H1 (cell line): Measurements from ENCODE around the gene HS6ST3. TPM values are rescaled to one million over a fixed set of nuclear protein-coding genes. Genes with fewer than 3 reads are reported as not detected.

ENCODE experiments used
- CTCF ChIA-PET: fragments of 300-600 bp; sonication (Branson Sonifier 250); formaldehyde crosslinking; loops from one replicate; lab custom pipeline; 2021; ENCODE audit not compliant: partially characterized antibody; lab: Charles Lee
- POLR2A ChIA-PET: fragments of 300-600 bp; sonication (Branson Sonifier 250); formaldehyde crosslinking; loops from one replicate; lab custom pipeline; 2021; ENCODE audit warnings: inconsistent platforms; ENCODE audit not compliant: partially characterized antibody; lab: Charles Lee
- DNase-seq, 2 experiments: peaks; one replicate each; pipeline versions ENCODE4 v3.0.0 to v3.0.0-alpha.2; 2010 to 2022; ENCODE audit warnings: low spot score in 2 of 2, low read depth in 1 of 2, mixed read lengths in 1 of 2
- FAIRE-seq: peaks from 2 replicates; lab custom pipeline; 2011; peaks lifted over from hg19 to GRCh38; lab: Jason Lieb, UNC
- H2AFZ ChIP-seq: 2 replicates; pipeline ENCODE4 v1.8.1; 2012; ENCODE audit warnings: low read length, inconsistent platforms
- H2AK5ac ChIP-seq: 2 replicates; pipeline ENCODE4 v1.6.1; 2013; ENCODE audit warnings: low read depth, low read length
- H2BK120ac ChIP-seq: replicated peaks from 2 replicates; pipeline ENCODE3; 2013; ENCODE audit warnings: low read depth, low read length, inconsistent platforms
- H2BK12ac ChIP-seq: 2 replicates; pipeline ENCODE4 v1.6.1; 2013; ENCODE audit warnings: low read depth, low read length
- H2BK15ac ChIP-seq: 2 replicates; pipeline ENCODE4 v1.6.1; 2013; ENCODE audit warnings: low read length
- H2BK20ac ChIP-seq: 2 replicates; pipeline ENCODE4 v1.6.1; 2013; ENCODE audit warnings: low read length
- H2BK5ac ChIP-seq: 2 replicates; pipeline ENCODE4 v1.6.1; 2013; ENCODE audit warnings: low read depth, low read length
- H3K14ac ChIP-seq: 2 replicates; pipeline ENCODE4 v1.6.1; 2013; ENCODE audit warnings: inconsistent platforms; ENCODE audit not compliant: insufficient read length
- H3K18ac ChIP-seq: 2 replicates; pipeline ENCODE4 v1.6.1; 2013; ENCODE audit warnings: low read length; ENCODE audit errors: extremely low read depth
- H3K23ac ChIP-seq: 2 replicates; pipeline ENCODE4 v1.6.1; 2013; ENCODE audit warnings: inconsistent platforms; ENCODE audit not compliant: insufficient read length
- H3K23me2 ChIP-seq: 2 replicates; pipeline ENCODE4 v1.6.1; 2013; ENCODE audit warnings: low read depth, low read length
- H3K27ac ChIP-seq: 2 replicates; pipeline ENCODE4 v1.6.1; 2011; ENCODE audit warnings: low read depth, low read length, inconsistent platforms
- H3K27me3 ChIP-seq, 4 experiments: replicated peaks in 1 of 4; 1 replicate in 1 of 4; 2 replicates in 3 of 4; pipeline versions ENCODE4 v1.6.1 to v1.8.1; 2011 to 2013; ENCODE audit warnings: low read length in 3 of 4, mild to moderate bottlenecking in 3 of 4, inconsistent platforms in 2 of 4, mixed read lengths in 2 of 4, moderate library complexity in 1 of 4; ENCODE audit not compliant: control insufficient read depth in 3 of 4, insufficient read depth in 3 of 4; ENCODE audit errors: extremely low read depth in 1 of 4
- H3K36me3 ChIP-seq, 4 experiments: 2 replicates each; pipeline versions ENCODE4 v1.6.1 to v1.8.1; 2011 to 2013; ENCODE audit warnings: mild to moderate bottlenecking in 4 of 4, low read length in 3 of 4, moderate library complexity in 2 of 4, control low read depth in 1 of 4, inconsistent platforms in 1 of 4; ENCODE audit not compliant: insufficient read depth in 4 of 4, control insufficient read depth in 2 of 4
- H3K4ac ChIP-seq: replicated peaks from 2 replicates; pipeline ENCODE3; 2013; ENCODE audit warnings: low read length, low read depth, mixed read lengths, inconsistent platforms; ENCODE audit not compliant: insufficient read length
- H3K4me1 ChIP-seq, 4 experiments: replicated peaks in 1 of 4; 1 replicate in 1 of 4; 2 replicates in 3 of 4; pipeline versions ENCODE4 v1.6.1 to v1.8.1; 2011 to 2013; ENCODE audit warnings: low read length in 3 of 4, inconsistent platforms in 2 of 4, mixed read lengths in 1 of 4; ENCODE audit not compliant: insufficient read depth in 4 of 4, control insufficient read depth in 3 of 4
- H3K4me2 ChIP-seq, 2 experiments: 2 replicates each; pipeline versions ENCODE4 v1.6.1 to v1.8.1; 2011 to 2013; ENCODE audit warnings: low read depth in 2 of 2, low read length in 2 of 2, control low read depth in 1 of 2, inconsistent platforms in 1 of 2, mild to moderate bottlenecking in 1 of 2; ENCODE audit not compliant: insufficient read depth in 1 of 2
- H3K4me3 ChIP-seq, 4 experiments: fragments of 200-600, 300-600 bp in 1 of 4; sonication (generic), shearing (Covaris generic), sonication (Bioruptor Twin) in 1 of 4; 2 replicates each; pipeline versions ENCODE4 v1.5.1 to v1.8.1; 2011 to 2016; ENCODE audit warnings: low read length in 4 of 4, low read depth in 3 of 4, control low read depth in 2 of 4, inconsistent platforms in 2 of 4, mild to moderate bottlenecking in 2 of 4, mixed read lengths in 1 of 4, moderate library complexity in 1 of 4; ENCODE audit not compliant: insufficient read depth in 2 of 4; ENCODE audit errors: extremely low read depth in 1 of 4
- H3K56ac ChIP-seq: replicated peaks from 2 replicates; pipeline ENCODE3; 2013; ENCODE audit warnings: low read depth, mild to moderate bottlenecking, mixed read lengths, low read length, inconsistent platforms; ENCODE audit not compliant: insufficient read length
- H3K79me1 ChIP-seq: 2 replicates; pipeline ENCODE4 v1.6.1; 2013; ENCODE audit warnings: low read depth, low read length, control low read depth
- H3K79me2 ChIP-seq, 2 experiments: 2 replicates each; pipeline versions ENCODE4 v1.6.1 to v1.8.1; 2012 to 2013; ENCODE audit warnings: low read length in 2 of 2, mild to moderate bottlenecking in 2 of 2, inconsistent platforms in 1 of 2; ENCODE audit not compliant: insufficient read depth in 2 of 2, control insufficient read depth in 1 of 2
- H3K9ac ChIP-seq, 4 experiments: replicated peaks in 1 of 4; 1 replicate in 1 of 4; 2 replicates in 3 of 4; pipeline versions ENCODE4 v1.6.1 to v1.8.1; 2011 to 2013; ENCODE audit warnings: low read depth in 3 of 4, low read length in 3 of 4, control low read depth in 2 of 4, mild to moderate bottlenecking in 2 of 4, moderate library complexity in 2 of 4, inconsistent platforms in 1 of 4; ENCODE audit errors: extremely low read depth in 1 of 4
- H3K9me3 ChIP-seq, 2 experiments: 2 replicates each; pipeline versions ENCODE4 v1.6.1 to v1.8.1; 2012 to 2013; ENCODE audit warnings: mild to moderate bottlenecking in 2 of 2, moderate library complexity in 2 of 2, control low read depth in 1 of 2, inconsistent platforms in 1 of 2, low read depth in 1 of 2, low read length in 1 of 2, mixed read lengths in 1 of 2; ENCODE audit not compliant: insufficient read depth in 2 of 2
- H4K20me1 ChIP-seq, 2 experiments: replicated peaks in 1 of 2; 2 replicates each; pipeline versions ENCODE3 to v1.8.1; 2011 to 2013; ENCODE audit warnings: inconsistent platforms in 2 of 2, low read length in 2 of 2, mild to moderate bottlenecking in 1 of 2; ENCODE audit not compliant: insufficient read depth in 2 of 2, control insufficient read depth in 1 of 2
- H4K5ac ChIP-seq: 2 replicates; pipeline ENCODE4 v1.6.1; 2013; ENCODE audit warnings: low read length, low read depth, mixed read lengths, inconsistent platforms; ENCODE audit not compliant: insufficient read length
- H4K8ac ChIP-seq: 2 replicates; pipeline ENCODE4 v1.8.0; 2013; ENCODE audit warnings: mild to moderate bottlenecking, moderate library complexity, low read length, inconsistent platforms; ENCODE audit not compliant: insufficient read depth; ENCODE audit errors: extremely low read depth
- H4K91ac ChIP-seq: replicated peaks from 2 replicates; pipeline ENCODE3; 2013; ENCODE audit warnings: low read length, mixed read lengths, inconsistent platforms; ENCODE audit not compliant: insufficient read length
- KDM1A ChIP-seq: fragments of 200-600, 300-600 bp; sonication (generic); IDR thresholded peaks from 2 replicates; pipeline ENCODE4 v1.7.1; 2016; ENCODE audit warnings: mild to moderate bottlenecking, low read length, borderline replicate concordance
- SIN3A ChIP-seq, 2 experiments: IDR thresholded peaks in 1 of 2; conservative IDR thresholded peaks in 1 of 2; 2 replicates each; pipeline ENCODE4 v1.6.1; 2011 to 2012; ENCODE audit warnings: low read length in 2 of 2, improper control_type of control experiment in 1 of 2, low read depth in 1 of 2, mild to moderate bottlenecking in 1 of 2
- SIX5 ChIP-seq: IDR thresholded peaks from 2 replicates; pipeline ENCODE4 v1.6.1; 2011; ENCODE audit warnings: mild to moderate bottlenecking, low read depth, low read length
- TAF1 ChIP-seq: IDR thresholded peaks from 2 replicates; pipeline ENCODE4 v1.6.1; 2011; ENCODE audit warnings: mild to moderate bottlenecking, low read depth, low read length
- WGBS, 2 experiments: shearing (Covaris generic) in 1 of 2; methylation state at CpG; one replicate each; pipeline versions ENCODE4 v1.1.6 to v1.1.7; 2013 to 2015; ENCODE audit warnings: low lambda C conversion rate in 2 of 2, mixed read lengths in 2 of 2, inconsistent platforms in 1 of 2, low coverage in 1 of 2, missing lambda C conversion rate in 1 of 2; ENCODE audit not compliant: insufficient replicate concordance in 2 of 2, insufficient coverage in 1 of 2, insufficient read length in 1 of 2; ENCODE audit errors: extremely low coverage in 1 of 2, missing lambda C conversion rate in 1 of 2; 5-methylcytosine and 5-hydroxymethylcytosine counted together
- polyA plus RNA-seq, 7 experiments: library from polyadenylated mRNA; depleted of rRNA in 3 of 7; stranded (reverse) in 5 of 7; unstranded in 2 of 7; fragments of >200 nt in 5 of 7; fragments of 200-250 nt in 2 of 7; gene quantifications; 1 replicate in 5 of 7; 2 replicates in 1 of 7; 4 replicates in 1 of 7; pipeline versions ENCODE4 v1.2.1 to v1.2.3, GENCODE V29; 2011 to 2013; ENCODE audit warnings: missing spikeins in 2 of 7, mixed read lengths in 2 of 7
- total RNA-seq: library from RNA; stranded (reverse); fragmentation: NEBNext Ultra II Directional; extraction: Animal tissue kit (Norgen Biotek cat#: 25700); gene quantifications from 2 replicates; pipeline ENCODE4 v1.2.1, GENCODE V29; 2021

HS6ST3 gene
- total and polyA plus RNA-seq, 2 of the 8 experiments (the other 6 are each of a cell fraction or from before 2014, with no cell fraction given), result 0.45 to 1.2 TPM

- POLR2A ChIA-PET, result no interaction called here
- TF ChIP-seq SIX5 (no peak), SIN3A (conservative IDR thresholded peaks at IDR 0.05 in 1 of 2, IDR thresholded peaks at IDR 0.05 in 1 of 2; ENCODE audit: low read depth in 1 of 2, low read length in 2 of 2) (no peak), TAF1 (no peak), KDM1A (no peak)
- TF ChIP-seq, all 59 proteins: peak for 0
- Histone ChIP-seq H3K9ac (no peak overlapping the region), H4K91ac (no peak overlapping the region), H3K9me3 (no peaks in the 10 kb centered on the region), H4K20me1 (no peaks in the 10 kb centered on the region), H3K27ac (no peak overlapping the region), H3K18ac (no peak overlapping the region), H2AFZ (no peak overlapping the region), H3K23ac (no peak overlapping the region), H3K23me2 (no peaks in the 10 kb centered on the region), H3K4ac (no peak overlapping the region), H2AK5ac (no peak overlapping the region), H3K4me1 (peaks cover 0 to 11% (median 8%) of the 10 kb centered on the region in 4 experiments; a peak in 4 of 7 replicates), H3K79me2 (no peaks in the 10 kb centered on the region), H2BK15ac (no peak overlapping the region), H2BK20ac (no peak overlapping the region), H2BK120ac (no peak overlapping the region), H3K36me3 (no peaks in the 10 kb centered on the region), H2BK12ac (no peak overlapping the region), H3K79me1 (no peaks in the 10 kb centered on the region; the same call in 1 of the 2 replicates), H4K5ac (no peak overlapping the region), H3K56ac (no peak overlapping the region), H4K8ac (no peak overlapping the region), H3K27me3 (no peaks in the 10 kb centered on the region), H3K4me3 (no peak overlapping the region), H3K14ac (no peak overlapping the region), H2BK5ac (no peak overlapping the region), H3K4me2 (no peak overlapping the region)
- CTCF ChIA-PET, result interaction anchor here (0.6 kb wide), 1 partner anchor 85 kb away, joined by 3 read pairs; no protein-coding TSS in a partner anchor
- FAIRE-seq (no peak), DNase-seq (no peak)
- 84% methylated on average over 1 of the region's 1 CpG; no CpG with 5 or more reads in 1 of the 2 experiments for WGBS, 2 experiments
These were observed 680.0 kb downstream of the HS6ST3 start for GRCh38 chr13:96769874-96770273.
